GM19328 (cell line): ENCODE data around the gene ADPGK.
"Not testable (repeated sequence)": the region's sequence is repeated elsewhere in the genome, so short reads cannot be mapped to it uniquely, and the experiment has no call there.

Experiments used
- ATAC-seq: cut with Tn5 transposase; IDR thresholded peaks from one replicate; pipeline ENCODE4 v1.9.1; 2021; ENCODE audit warnings: mild to moderate bottlenecking, moderate library complexity; ENCODE audit not compliant: unreplicated experiment

Gene ADPGK

GRCh38 chr15:72783640-72784455 lies at the start of gene ADPGK:
Gene ADPGK (minus strand): TSS chr15:72783758. CDS start chr15:72783691, 67 bp downstream.
- peak; percentile 73 for ATAC-seq

GRCh38 chr15:72827226-72827625 lies 43.7 kb upstream of the ADPGK start:
- no peak for ATAC-seq

GRCh38 chr15:72826611-72827010 lies 43.1 kb upstream of the ADPGK start:
- ATAC-seq, result no peak

- ATAC-seq, result no peak
Observed at GRCh38 chr15:72825829-72826228, 42.3 kb upstream of the ADPGK start.

- ATAC-seq, result no peak
Observed at GRCh38 chr15:72824781-72825180, 41.2 kb upstream of the ADPGK start.

GRCh38 chr15:72824112-72824511 lies 40.6 kb upstream of the ADPGK start:
- no peak for ATAC-seq

- no peak for ATAC-seq
Observed at GRCh38 chr15:72820278-72820677, 36.7 kb upstream of the ADPGK start.

GRCh38 chr15:72818632-72819031 lies 35.1 kb upstream of the ADPGK start:
- no peak for ATAC-seq

- ATAC-seq, result no peak
Observed at GRCh38 chr15:72813345-72814004, 29.9 kb upstream of the ADPGK start.

GRCh38 chr15:72809329-72809728 lies 25.8 kb upstream of the ADPGK start:
- no peak for ATAC-seq

GRCh38 chr15:72807346-72807745 lies 23.8 kb upstream of the ADPGK start:
- ATAC-seq, result not testable (repeated sequence)

GRCh38 chr15:72803006-72803405 lies 19.4 kb upstream of the ADPGK start:
- no peak for ATAC-seq

- ATAC-seq, result no peak
Observed at GRCh38 chr15:72801590-72802325, 18.2 kb upstream of the ADPGK start.

- no peak for ATAC-seq
Observed at GRCh38 chr15:72800833-72801481, 17.4 kb upstream of the ADPGK start.

- ATAC-seq, result no peak
Observed at GRCh38 chr15:72797834-72798233, 14.3 kb upstream of the ADPGK start.

GRCh38 chr15:72797338-72797689 lies 13.8 kb upstream of the ADPGK start:
- no peak for ATAC-seq

- ATAC-seq, result no peak
Observed at GRCh38 chr15:72796515-72797337, 13.2 kb upstream of the ADPGK start.

GRCh38 chr15:72796210-72796514 lies 12.6 kb upstream of the ADPGK start:
- ATAC-seq, result no peak

GRCh38 chr15:72793766-72794660 lies 10.5 kb upstream of the ADPGK start:
- no peak for ATAC-seq

- no peak for ATAC-seq
Observed at GRCh38 chr15:72792431-72792830, 8.9 kb upstream of the ADPGK start.
